Sciatic nerve (tissue), 2 donors: ENCODE measurements around the gene ERC2. TPM values are rescaled to one million over a fixed set of nuclear protein-coding genes. Genes with fewer than 3 reads are reported as not detected.

Experiments
- ATAC-seq: fragments of 200-7000 bp; cut with Tn5 transposase; one replicate; pipeline ENCODE4 v1.9.1; 2020; ENCODE audit warnings: mild to moderate bottlenecking, moderate library complexity
- DNase-seq: peaks from one replicate; pipeline ENCODE4 v3.0.0-alpha.2; 2020; ENCODE audit warnings: low spot score
- intact Hi-C: fragments of 100-400 bp; cut with DNase I; formaldehyde crosslinking; loops from one replicate; pipeline ENCODE4 v1.14.2; 2022
- total RNA-seq: library from RNA; stranded (reverse); fragmentation: NEBNext Ultra II Directional; extraction: Animal tissue kit (Norgen Biotek cat#: 25700); gene quantifications from one replicate; pipeline ENCODE4 v1.2.1, GENCODE V29; 2021
- donor health status: DM: no; HTN: no; CAD: no.
- donor health status: DM: no; HTN: no; CAD: no.

The ERC2 gene
- total RNA-seq, 1 donor from 2014 or later: 1.7 TPM

GRCh38 chr3:55604846-55605245 lies 863.4 kb downstream of the ERC2 start:
- intact Hi-C loops: no loop called here
- DNase-seq: no peak
- ATAC-seq: no peak

GRCh38 chr3:55604402-55604801 lies 863.9 kb downstream of the ERC2 start:
- ATAC-seq (no peak), DNase-seq (no peak)
- intact Hi-C loops: no loop called here

GRCh38 chr3:55601366-55602080 lies 866.7 kb downstream of the ERC2 start:
- DNase-seq (no peak), ATAC-seq (no peak)
- intact Hi-C loops: no loop called here

- DNase-seq: no peak
- intact Hi-C loops: no loop called here
- ATAC-seq: no peak
Measured at GRCh38 chr3:55598224-55598623, 870.0 kb downstream of the ERC2 start.

GRCh38 chr3:55597641-55598040 lies 870.6 kb downstream of the ERC2 start:
- no peak for DNase-seq
- no peak for ATAC-seq
- intact Hi-C loops: no loop called here

GRCh38 chr3:55596212-55596611 lies 872.1 kb downstream of the ERC2 start:
- ATAC-seq (no peak), DNase-seq (no peak)

GRCh38 chr3:55595420-55595819 lies 872.8 kb downstream of the ERC2 start:
- no peak for DNase-seq
- intact Hi-C loops: no loop called here
- no peak for ATAC-seq

More at GRCh38 chr3:55596212-55596611, 872.1 kb downstream of the ERC2 start:
- intact Hi-C loops: no loop called here

- DNase-seq (no peak), ATAC-seq (no peak)
- intact Hi-C loops: no loop called here
Measured at GRCh38 chr3:55592572-55592971, 875.7 kb downstream of the ERC2 start.

GRCh38 chr3:55591888-55592287 lies 876.4 kb downstream of the ERC2 start:
- intact Hi-C loops: no loop called here
- no peak for DNase-seq
- ATAC-seq: peak; percentile 67

GRCh38 chr3:55588146-55588765 lies 880.0 kb downstream of the ERC2 start:
- DNase-seq (no peak), ATAC-seq (no peak)
- intact Hi-C loops: no loop called here

- intact Hi-C loops: no loop called here
- ATAC-seq (no peak), DNase-seq (no peak)
Measured at GRCh38 chr3:55585856-55586255, 882.4 kb downstream of the ERC2 start.

- DNase-seq (no peak), ATAC-seq (no peak)
- intact Hi-C loops: no loop called here
Measured at GRCh38 chr3:55584716-55585368, 883.4 kb downstream of the ERC2 start.

- intact Hi-C loops: no loop called here
- no peak for DNase-seq
- no peak for ATAC-seq
Measured at GRCh38 chr3:55584030-55584429, 884.2 kb downstream of the ERC2 start.

GRCh38 chr3:55583475-55583874 lies 884.8 kb downstream of the ERC2 start:
- intact Hi-C loops: no loop called here
- ATAC-seq (no peak), DNase-seq (no peak)

- intact Hi-C loops: no loop called here
- DNase-seq (no peak), ATAC-seq (no peak)
Measured at GRCh38 chr3:55579496-55579895, 888.8 kb downstream of the ERC2 start.

- intact Hi-C loops: no loop called here
- ATAC-seq (no peak), DNase-seq (no peak)
Measured at GRCh38 chr3:55576621-55577388, 891.5 kb downstream of the ERC2 start.

GRCh38 chr3:55574671-55575070 lies 893.6 kb downstream of the ERC2 start:
- ATAC-seq (no peak), DNase-seq (no peak)
- intact Hi-C loops: no loop called here

- ATAC-seq: no peak
- DNase-seq: no peak
- intact Hi-C loops: no loop called here
Measured at GRCh38 chr3:55572816-55573215, 895.5 kb downstream of the ERC2 start.

GRCh38 chr3:55571913-55572312 lies 896.4 kb downstream of the ERC2 start:
- ATAC-seq (peak; percentile 48), DNase-seq (no peak)
- intact Hi-C loops: no loop called here
